Measurements from ENCODE around the gene UPF3B.
"Not testable (repeated sequence)": the region's sequence is repeated elsewhere in the genome, so short reads cannot be mapped to it uniquely, and the experiment has no call there.

The UPF3B gene

GRCh38 chrX:119824221-119824620 is 28.5 kb downstream of the UPF3B start:
- DNase-seq: not testable (repeated sequence)

- peak; percentile 58 for DNase-seq
These were observed 31.1 kb downstream of the UPF3B start for GRCh38 chrX:119821703-119822102.

DNA sequence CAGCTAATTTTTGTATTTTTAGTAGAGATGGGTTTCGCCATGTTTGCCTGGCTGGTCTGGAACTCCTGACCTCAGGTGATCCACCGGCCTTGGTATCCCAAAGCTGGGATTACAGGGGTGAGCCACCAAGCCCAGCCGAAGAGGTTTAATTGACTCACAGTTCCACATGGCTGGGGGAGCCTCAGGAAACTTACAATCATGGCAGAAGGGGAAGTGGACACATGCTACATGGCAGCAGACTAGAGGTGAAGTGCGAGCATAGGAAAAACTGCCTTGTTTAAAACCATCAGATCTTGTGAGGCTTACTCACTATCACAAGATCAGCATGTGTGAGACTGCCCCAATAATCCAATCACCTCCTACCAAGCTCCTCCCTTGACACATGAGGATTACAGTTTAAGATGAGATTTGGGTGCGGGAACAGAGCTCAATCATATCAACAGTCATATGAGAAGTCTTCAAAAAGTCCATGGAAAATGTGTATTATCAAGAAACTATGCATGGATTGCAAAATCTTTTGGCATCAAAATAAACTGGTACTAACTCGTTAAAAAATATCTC is 35.6 kb downstream of the UPF3B start:
- no peak for DNase-seq

DNA sequence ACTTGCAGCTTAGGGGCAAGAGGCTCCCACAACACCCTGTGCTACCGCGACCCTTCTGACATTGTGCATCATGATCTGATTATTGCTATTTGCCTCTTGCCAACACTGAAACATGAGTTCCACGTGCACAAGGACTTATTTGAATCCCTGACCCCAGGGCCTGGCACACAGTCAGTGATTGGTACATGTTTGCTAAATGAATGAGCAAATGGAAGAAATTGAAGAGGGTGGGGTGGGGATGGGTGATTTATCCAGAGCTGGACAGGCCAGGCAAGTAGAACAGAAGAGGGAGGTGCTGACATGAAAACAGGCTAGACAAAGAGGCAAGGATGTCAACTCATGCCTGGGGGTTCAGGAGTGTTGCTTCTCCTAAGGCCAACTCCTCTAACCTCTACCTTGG is 36.5 kb downstream of the UPF3B start:
- DNase-seq: no peak

GRCh38 chrX:119809185-119809666 is 43.5 kb downstream of the UPF3B start:
- peak; percentile 84 for DNase-seq

GRCh38 chrX:119808461-119808860 is 44.3 kb downstream of the UPF3B start:
- DNase-seq: not testable (repeated sequence)

DNA sequence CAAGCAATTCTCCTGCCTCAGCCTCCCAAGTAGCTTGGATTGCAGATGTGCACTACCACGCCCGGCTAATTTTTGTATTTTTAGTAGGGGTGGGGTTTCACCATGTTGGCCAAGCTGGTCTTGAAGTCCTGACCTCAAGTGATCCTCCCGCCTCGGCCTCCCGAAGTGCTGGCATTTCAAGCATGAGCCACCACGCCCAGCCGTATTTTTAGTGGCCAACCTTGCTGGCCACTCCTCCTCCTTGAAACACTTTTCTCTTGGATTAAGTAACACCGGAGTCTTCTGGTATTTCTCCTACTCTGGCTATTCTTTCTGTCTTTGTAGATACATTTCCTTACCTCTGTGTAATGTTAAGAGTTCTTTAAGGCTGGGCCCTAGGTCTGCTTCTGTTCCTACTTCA is 50.2 kb downstream of the UPF3B start:
- DNase-seq: no peak

DNA sequence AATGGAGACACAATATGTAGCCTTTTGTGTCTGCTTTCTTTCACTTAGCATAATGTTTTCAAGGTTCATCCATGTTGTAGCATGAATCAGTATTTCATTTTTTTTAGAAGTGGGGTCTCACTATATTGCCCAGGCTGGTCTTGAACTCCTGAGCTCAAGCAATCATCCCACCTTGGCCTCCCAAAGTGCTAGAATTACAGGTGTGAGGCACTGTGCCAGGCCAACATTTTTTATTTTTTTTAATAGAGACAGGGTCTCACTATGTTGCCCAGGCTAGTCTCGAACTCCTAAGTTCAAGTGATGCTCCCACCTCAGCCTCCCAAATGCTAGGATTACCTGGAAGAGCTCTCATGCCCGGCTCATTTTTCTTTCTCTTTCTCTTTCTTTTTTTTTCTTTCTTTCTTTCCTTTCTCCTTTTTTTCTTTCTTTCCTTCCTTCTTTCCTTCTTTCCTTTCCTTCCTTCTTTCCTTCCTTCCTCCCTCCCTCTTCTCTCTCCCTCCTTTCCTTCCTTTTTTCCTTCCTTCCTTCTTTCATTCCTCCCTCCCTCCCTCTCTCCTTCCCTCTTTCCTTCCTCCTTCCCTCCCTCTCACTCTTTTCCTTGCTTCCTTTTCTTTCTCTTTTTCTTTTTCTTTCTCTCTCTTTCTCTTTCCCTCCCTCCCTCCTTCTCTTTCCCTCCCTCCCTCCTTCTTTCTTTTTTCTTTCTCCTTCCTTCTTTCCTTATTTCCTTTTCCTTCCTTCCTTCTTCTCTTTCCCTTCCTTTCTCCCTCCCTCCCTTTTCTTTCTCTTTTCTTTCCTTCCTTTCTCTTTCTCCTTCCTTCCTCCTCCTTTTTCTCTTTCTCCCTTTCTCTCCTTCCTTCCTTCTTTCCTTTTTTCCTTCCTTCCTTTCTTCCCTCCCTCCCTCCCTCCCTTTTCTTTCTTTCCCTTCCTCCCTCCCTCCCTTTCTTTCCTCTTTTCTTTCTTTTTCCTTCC is 51.2 kb downstream of the UPF3B start:
- DNase-seq: no peak

DNA sequence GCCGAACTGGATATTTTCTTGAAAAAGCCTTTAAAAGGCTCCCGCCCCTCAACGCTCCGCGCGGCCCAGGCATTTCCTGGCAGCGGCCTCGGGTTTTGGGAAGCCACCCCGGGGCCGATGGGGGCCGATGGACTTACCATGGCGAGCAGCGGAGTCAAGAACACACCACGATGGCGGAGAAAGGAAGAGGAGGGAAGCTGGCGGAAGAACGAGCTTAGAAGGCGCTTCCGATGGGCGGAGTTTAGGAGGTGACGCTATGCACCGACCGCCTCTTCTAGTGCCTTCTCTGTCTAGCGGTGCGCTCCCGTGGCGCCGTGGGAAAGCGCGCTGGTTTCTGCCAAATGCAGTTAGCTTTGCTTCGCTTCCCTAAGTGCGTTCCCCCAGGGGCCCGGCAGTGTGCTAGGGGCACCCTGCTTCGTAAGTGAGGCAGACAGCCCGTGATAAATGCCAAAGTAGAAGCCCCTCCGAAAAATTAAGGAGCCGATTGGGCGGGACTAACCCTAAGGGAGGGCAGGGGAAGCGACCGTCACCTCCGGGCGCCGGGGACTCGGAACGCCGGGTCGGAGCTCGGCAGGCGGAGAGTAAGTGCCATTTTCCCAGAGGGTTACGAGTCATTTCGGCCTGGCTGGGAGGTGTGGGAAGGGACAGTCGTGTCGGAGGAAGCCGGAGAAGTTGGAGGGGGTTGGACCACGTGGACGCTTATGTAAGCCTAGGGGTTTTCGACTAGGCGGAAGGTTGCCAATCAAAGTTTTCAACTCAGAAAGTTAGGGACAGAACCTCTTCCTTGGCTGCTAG is 61.1 kb downstream of the UPF3B start, which contains the start of gene RPL39:
RPL39 (minus strand) TSS at position 194 of the 795 bp plus-strand sequence; CDS start at position 140, 54 bp downstream.
- peak; percentile 94 for DNase-seq

GRCh38 chrX:119790977-119791436 is 61.8 kb downstream of the UPF3B start:
- DNase-seq: peak; percentile 67

DNA sequence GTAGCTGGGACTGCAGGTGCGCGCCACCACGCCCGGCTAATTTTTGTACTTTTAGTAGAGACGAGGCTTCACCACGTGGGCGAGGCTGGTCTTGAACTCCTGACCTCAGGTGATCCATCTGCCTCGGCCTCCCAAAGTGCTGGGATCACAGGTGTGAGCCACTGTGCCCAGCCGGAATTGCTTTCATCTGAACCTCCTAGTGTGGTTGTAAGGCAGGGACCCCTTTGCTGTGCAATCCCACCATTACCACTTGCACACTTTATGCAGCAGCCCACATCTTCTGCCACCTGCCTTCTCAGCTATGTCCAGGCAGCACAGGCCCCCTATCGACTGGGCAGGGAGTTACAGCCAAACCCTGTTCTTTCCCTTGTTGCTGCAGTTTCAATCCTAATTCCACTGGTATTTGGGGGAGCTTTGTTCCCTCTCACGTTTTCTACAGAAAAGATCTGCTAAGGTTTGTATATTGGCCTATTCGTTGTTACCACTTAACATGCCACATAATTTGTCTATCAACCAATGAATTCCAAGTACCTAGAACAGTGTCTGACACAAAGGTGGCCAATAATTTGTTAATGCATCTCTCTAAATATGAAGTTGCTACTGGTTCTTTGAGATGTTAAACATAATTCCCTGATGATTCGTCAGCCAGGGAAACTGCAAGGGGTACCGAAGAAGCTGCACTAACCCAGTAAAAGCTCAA is 67.9 kb downstream of the UPF3B start:
- peak; percentile 52 for DNase-seq
